GM20000 (cell line): ENCODE results near the gene TMEM178A.
A peak's percentile ranks its signal among the peaks of the same experiment; 100 is the strongest.

Source experiments
- DNase-seq: peaks from one replicate; pipeline ENCODE4 v3.0.0; 2012; ENCODE audit warnings: low spot score
- CTCF ChIP-seq: IDR thresholded peaks from 2 replicates; pipeline ENCODE4 v1.5.1; 2012; ENCODE audit warnings: mild to moderate bottlenecking, control low read depth; ENCODE audit errors: extremely low read depth, missing control alignments

Gene TMEM178A

GRCh38 chr2:39659765-39660611, 5.7 kb upstream of the TMEM178A start:
- no peak for TF ChIP-seq CTCF
- no peak for DNase-seq

- no peak for DNase-seq
These were observed 5.0 kb upstream of the TMEM178A start for GRCh38 chr2:39660612-39661236.

DNA sequence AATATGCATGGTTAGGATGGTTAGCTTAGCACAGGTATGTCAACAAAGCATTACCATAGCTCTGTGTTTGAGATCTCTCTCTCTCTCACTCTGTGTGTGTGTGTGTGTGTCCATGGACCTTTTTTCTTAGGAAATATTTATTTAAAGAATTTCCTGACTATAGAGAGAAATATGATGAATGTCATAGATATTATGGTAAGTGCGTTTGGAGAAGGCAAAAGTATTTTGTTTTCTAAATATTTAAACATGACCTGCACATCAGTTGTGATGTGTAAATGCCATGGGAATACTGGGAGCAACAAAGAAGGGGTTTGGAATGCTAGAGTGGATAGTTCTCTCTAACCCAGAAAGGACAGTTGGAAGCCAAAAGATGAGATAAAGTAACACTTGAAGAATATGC, 3.9 kb upstream of the TMEM178A start:
- no peak for TF ChIP-seq CTCF
- DNase-seq, result no peak

More at GRCh38 chr2:39660612-39661236, 5.0 kb upstream of the TMEM178A start:
- TF ChIP-seq CTCF, result no peak

DNA sequence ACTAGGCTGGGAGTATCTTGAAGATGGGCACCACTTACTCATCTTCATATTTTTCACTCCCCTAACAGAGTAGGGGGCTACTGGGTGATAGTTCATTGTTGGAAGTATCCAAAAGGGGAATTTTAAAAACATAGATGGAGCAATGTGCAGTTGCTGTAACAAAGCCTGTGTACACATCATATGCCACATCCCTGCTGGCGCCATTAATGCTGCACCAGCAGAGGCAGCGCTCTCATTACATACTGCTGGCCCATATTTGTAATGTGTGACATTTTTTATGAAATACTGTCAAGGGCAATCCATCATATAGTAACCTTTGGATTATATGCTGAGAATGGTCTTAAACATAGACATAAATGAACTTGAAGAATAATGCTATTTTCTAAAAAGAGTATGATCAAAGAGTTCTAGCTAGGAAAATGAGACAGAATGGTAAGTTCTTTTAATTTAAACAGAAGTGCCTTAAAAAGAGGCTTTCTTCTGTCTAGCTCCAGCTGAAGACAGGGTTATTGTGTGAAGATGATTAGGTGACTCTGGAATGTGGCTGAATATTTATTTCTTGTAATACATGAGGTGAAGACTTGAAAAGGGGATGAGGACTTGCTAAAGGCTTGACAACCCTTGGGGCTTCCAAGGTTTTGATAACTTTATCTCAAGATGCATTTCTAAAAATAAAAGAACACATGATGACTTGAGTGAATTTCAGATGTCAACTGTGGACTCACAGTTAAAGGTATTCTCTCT, 2.4 kb upstream of the TMEM178A start:
- TF ChIP-seq CTCF, result no peak
- DNase-seq, result no peak

GRCh38 chr2:39664232-39664887, 1.4 kb upstream of the TMEM178A start:
- TF ChIP-seq CTCF, result no peak
- no peak for DNase-seq

- no peak for TF ChIP-seq CTCF
- DNase-seq, result peak; percentile 21
These were observed 677 bp upstream of the TMEM178A start for GRCh38 chr2:39664888-39665591.
